H1 (cell line): ENCODE data around the gene INSM1. TPM values are rescaled to one million over a fixed set of nuclear protein-coding genes. Genes with fewer than 3 reads are reported as not detected.

ENCODE experiments used
- BCL11A ChIP-seq, 2 experiments: IDR thresholded peaks; one replicate each; pipeline ENCODE4 v1.6.1; 2011; ENCODE audit warnings: low read depth in 2 of 2, low read length in 2 of 2, mild to moderate bottlenecking in 2 of 2
- BRCA1 ChIP-seq: IDR thresholded peaks from 2 replicates; pipeline ENCODE4 v1.6.1; 2012; ENCODE audit warnings: low read depth, low read length, improper control_type of control experiment
- CBX5 ChIP-seq: fragments of 300-800, 300-1000 bp; sonication (generic); IDR thresholded peaks from 2 replicates; pipeline ENCODE4 v1.7.1; 2016; ENCODE audit warnings: antibody characterized with exemption, low read length, low read depth
- CBX8 ChIP-seq: fragments of 300-800, 300-1000 bp; sonication (generic); IDR thresholded peaks from 2 replicates; pipeline ENCODE4 v1.7.1; 2016; ENCODE audit warnings: low read depth, low read length, borderline replicate concordance
- CEBPB ChIP-seq: IDR thresholded peaks from 2 replicates; pipeline ENCODE4 v1.6.1; 2012; ENCODE audit warnings: low read depth, low read length
- CREB1 ChIP-seq: IDR thresholded peaks from 2 replicates; pipeline ENCODE4 v1.6.1; 2012; ENCODE audit warnings: inconsistent platforms
- CTBP2 ChIP-seq: IDR thresholded peaks from 2 replicates; pipeline ENCODE4 v1.7.0; 2011; ENCODE audit warnings: borderline replicate concordance, mild to moderate bottlenecking, moderate library complexity, mixed read lengths, low read length; ENCODE audit not compliant: insufficient read depth, insufficient read length
- CTCF ChIP-seq, 3 experiments: IDR thresholded peaks; 1 replicate in 2 of 3; 2 replicates in 1 of 3; pipeline versions ENCODE4 v1.5.1 to v1.6.1; 2011; ENCODE audit warnings: low read length in 3 of 3, mild to moderate bottlenecking in 3 of 3, inconsistent platforms in 2 of 3, low read depth in 1 of 3, moderate library complexity in 1 of 3; ENCODE audit not compliant: insufficient read depth in 1 of 3; ENCODE audit errors: control extremely low read depth in 1 of 3
- HDAC2 ChIP-seq, 2 experiments: fragments of 300-600 bp in 1 of 2; sonication (generic) in 1 of 2; IDR thresholded peaks; 2 replicates each; pipeline ENCODE4 v1.6.1; 2011 to 2012; ENCODE audit warnings: low read depth in 2 of 2, low read length in 2 of 2, mild to moderate bottlenecking in 2 of 2, moderate library complexity in 2 of 2, borderline replicate concordance in 1 of 2, inconsistent platforms in 1 of 2
- KDM4A ChIP-seq: IDR thresholded peaks from one replicate; pipeline ENCODE4 v1.7.1; 2012; ENCODE audit warnings: low read depth, mild to moderate bottlenecking, moderate library complexity, low read length, inconsistent platforms; ENCODE audit not compliant: severe bottlenecking
- PHF8 ChIP-seq: fragments of 200-600 bp; sonication (generic); conservative IDR thresholded peaks from 2 replicates; pipeline ENCODE4 v1.7.1; 2012; ENCODE audit warnings: low read depth, mild to moderate bottlenecking, inconsistent platforms, low read length, moderate library complexity
- POLR2AphosphoS5 ChIP-seq: IDR thresholded peaks from 2 replicates; pipeline ENCODE4 v1.6.1; 2011; ENCODE audit warnings: low read depth, low read length
- RBBP5 ChIP-seq: IDR thresholded peaks from 2 replicates; pipeline ENCODE4 v1.7.1; 2012; ENCODE audit warnings: low read depth, mild to moderate bottlenecking, inconsistent platforms, low read length, moderate library complexity, borderline replicate concordance
- SAP30 ChIP-seq: fragments of 300-600 bp; sonication (generic); IDR thresholded peaks from 2 replicates; pipeline ENCODE4 v1.7.1; 2012; ENCODE audit warnings: low read length, moderate library complexity, mild to moderate bottlenecking, inconsistent platforms; ENCODE audit not compliant: insufficient read depth, insufficient replicate concordance
- SIN3A ChIP-seq, 2 experiments: IDR thresholded peaks in 1 of 2; conservative IDR thresholded peaks in 1 of 2; 2 replicates each; pipeline ENCODE4 v1.6.1; 2011 to 2012; ENCODE audit warnings: low read length in 2 of 2, improper control_type of control experiment in 1 of 2, low read depth in 1 of 2, mild to moderate bottlenecking in 1 of 2
- SP4 ChIP-seq: IDR thresholded peaks from 2 replicates; pipeline ENCODE4 v1.6.1; 2012; ENCODE audit warnings: low read length, inconsistent platforms
- TAF7 ChIP-seq: optimal IDR thresholded peaks from 2 replicates; pipeline ENCODE3; 2011; ENCODE audit warnings: low read depth, mild to moderate bottlenecking, inconsistent platforms, low read length, moderate library complexity, borderline replicate concordance
- TEAD4 ChIP-seq: IDR thresholded peaks from 2 replicates; pipeline ENCODE4 v1.6.1; 2012; ENCODE audit warnings: low read depth, low read length, inconsistent platforms, mixed read lengths
- polyA plus RNA-seq, 7 experiments: library from polyadenylated mRNA; depleted of rRNA in 3 of 7; stranded (reverse) in 5 of 7; unstranded in 2 of 7; fragments of >200 nt in 5 of 7; fragments of 200-250 nt in 2 of 7; gene quantifications; 1 replicate in 5 of 7; 2 replicates in 1 of 7; 4 replicates in 1 of 7; pipeline versions ENCODE4 v1.2.1 to v1.2.3, GENCODE V29; 2011 to 2013; ENCODE audit warnings: missing spikeins in 2 of 7, mixed read lengths in 2 of 7
- total RNA-seq: library from RNA; stranded (reverse); fragmentation: NEBNext Ultra II Directional; extraction: Animal tissue kit (Norgen Biotek cat#: 25700); gene quantifications from 2 replicates; pipeline ENCODE4 v1.2.1, GENCODE V29; 2021
- TF ChIP-seq, protein P1 (sequence below): IDR thresholded peaks from 2 replicates; pipeline ENCODE4 v1.6.1; 2011; ENCODE audit warnings: low read depth, mild to moderate bottlenecking, low read length; ENCODE audit not compliant: insufficient read depth
- TF ChIP-seq, protein P2 (sequence below): IDR thresholded peaks from 2 replicates; pipeline ENCODE4 v1.6.1; 2012; ENCODE audit warnings: inconsistent platforms

INSM1 gene
- total and polyA plus RNA-seq, 2 of the 8 experiments (the other 6 are each of a cell fraction or from before 2014, with no cell fraction given), result 0.86 to 2.5 TPM

DNA sequence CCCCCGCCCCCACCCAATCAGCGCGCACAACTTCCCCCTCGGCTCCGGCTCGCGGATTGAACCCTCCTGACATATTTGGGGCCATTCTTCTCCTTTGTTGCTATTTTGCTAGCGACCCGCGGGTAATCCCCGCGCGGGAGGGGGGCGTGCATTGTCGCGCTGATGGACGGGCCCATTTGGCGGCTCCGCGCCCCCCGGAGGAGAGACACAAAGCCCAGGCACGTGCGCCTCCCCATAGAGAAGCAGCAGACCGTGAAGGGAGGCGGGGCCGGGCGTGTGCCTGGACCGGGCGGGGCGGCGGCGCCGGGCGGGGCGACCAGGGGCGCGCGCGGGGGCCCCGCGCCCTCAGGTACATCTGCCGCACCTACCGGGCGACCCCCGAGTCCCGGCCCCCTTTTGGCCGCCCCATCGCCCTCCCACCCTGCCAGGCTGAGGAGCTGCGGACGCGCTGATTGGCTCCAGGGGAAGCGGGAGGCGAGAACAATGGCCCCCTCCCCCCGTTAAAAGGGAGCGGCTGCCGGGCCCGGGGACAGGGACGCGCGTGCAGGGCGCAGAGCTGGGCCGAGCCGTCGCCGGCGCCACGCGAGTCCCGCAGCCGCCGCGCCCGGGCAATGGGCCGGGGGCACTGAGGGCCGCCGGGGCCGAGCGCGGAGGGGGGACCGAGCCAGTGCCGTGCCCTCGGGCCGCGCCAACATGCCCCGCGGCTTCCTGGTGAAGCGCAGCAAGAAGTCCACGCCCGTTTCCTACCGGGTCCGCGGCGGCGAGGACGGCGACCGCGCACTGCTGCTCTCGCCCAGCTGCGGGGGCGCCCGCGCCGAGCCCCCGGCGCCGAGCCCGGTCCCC lies at the start of gene INSM1 (continued):
- TF ChIP-seq CEBPB, result no peak
- no peak for TF ChIP-seq TAF7
- no peak for TF ChIP-seq CBX8
- no peak for TF ChIP-seq HDAC2 (IDR thresholded peaks at IDR 0.05; ENCODE audit: borderline replicate concordance in 1 of 2, low read depth in 2 of 2, low read length in 2 of 2)
- no peak for TF ChIP-seq CBX5
- TF ChIP-seq CTCF (IDR thresholded peaks at IDR 0.05; ENCODE audit: control extremely low read depth in 1 of 3, insufficient read depth in 1 of 3, low read depth in 1 of 3, low read length in 3 of 3), result no peak
- no peak for TF ChIP-seq BCL11A (IDR thresholded peaks at IDR 0.05; ENCODE audit: low read depth in 2 of 2, low read length in 2 of 2)
- TF ChIP-seq, protein P1, sequence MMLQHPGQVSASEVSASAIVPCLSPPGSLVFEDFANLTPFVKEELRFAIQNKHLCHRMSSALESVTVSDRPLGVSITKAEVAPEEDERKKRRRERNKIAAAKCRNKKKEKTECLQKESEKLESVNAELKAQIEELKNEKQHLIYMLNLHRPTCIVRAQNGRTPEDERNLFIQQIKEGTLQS, result no peak
- no peak for TF ChIP-seq BRCA1
- no peak for TF ChIP-seq TEAD4
- TF ChIP-seq KDM4A, result peak; percentile 31
- no peak for TF ChIP-seq SAP30
- TF ChIP-seq, protein P2, sequence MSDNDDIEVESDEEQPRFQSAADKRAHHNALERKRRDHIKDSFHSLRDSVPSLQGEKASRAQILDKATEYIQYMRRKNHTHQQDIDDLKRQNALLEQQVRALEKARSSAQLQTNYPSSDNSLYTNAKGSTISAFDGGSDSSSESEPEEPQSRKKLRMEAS, result peak; percentile 92
- no peak for TF ChIP-seq POLR2AphosphoS5
- TF ChIP-seq SIN3A (conservative IDR thresholded peaks at IDR 0.05 in 1 of 2, IDR thresholded peaks at IDR 0.05 in 1 of 2; ENCODE audit: low read depth in 1 of 2, low read length in 2 of 2), result no peak
- TF ChIP-seq RBBP5, result 0 out of 2 replicates have a peak, but pooled peaks have one; percentile 12
- TF ChIP-seq CTBP2, result no peak
- no peak for TF ChIP-seq SP4
- TF ChIP-seq CREB1, result no peak
- 0 out of 2 replicates have a peak, but pooled peaks have one; percentile 38 for TF ChIP-seq PHF8
